ENCODE measurements around the gene ROBO2.

ROBO2 gene

GRCh38 chr3:77682162-77682561 lies 642.3 kb downstream of the ROBO2 start:
- Histone ChIP-seq H4K20me1 (ENCODE audit: insufficient read depth, low read length) (no peaks in the 10 kb centered on the region), H3F3A (ENCODE audit: insufficient read depth, low read length) (no peaks in the 10 kb centered on the region), H3K4me3 (ENCODE audit: low read depth, low read length, poor library complexity, severe bottlenecking) (no peak overlapping the region), H3K36me3 (ENCODE audit: insufficient read depth, low read length) (no peaks in the 10 kb centered on the region), H3K9me2 (ENCODE audit: low read depth, low read length) (no peaks in the 10 kb centered on the region), H3K4me1 (ENCODE audit: insufficient read depth, low read length, severe bottlenecking) (no peaks in the 10 kb centered on the region), H2AFZ (ENCODE audit: low read length) (no peak overlapping the region), H3K27me3 (ENCODE audit: insufficient read depth, low read length) (no peaks in the 10 kb centered on the region), H3K9me3 (ENCODE audit: low read length) (peaks cover 4% of the 10 kb centered on the region; the same call in 1 of the 2 replicates), H3K4me2 (ENCODE audit: low read length) (no peak overlapping the region), H3K79me2 (ENCODE audit: insufficient read depth, low read length) (no peaks in the 10 kb centered on the region), H3K27ac (ENCODE audit: low read depth, low read length, poor library complexity, severe bottlenecking) (no peak overlapping the region), H3K9ac (ENCODE audit: low read length) (no peak overlapping the region)
- no peak for TF ChIP-seq EZH2 (IDR thresholded peaks at IDR 0.05; ENCODE audit: borderline replicate concordance, low read length)
- no peak for TF ChIP-seq CTCF (IDR thresholded peaks at IDR 0.05; ENCODE audit: low read length)

GRCh38 chr3:77684115-77684514 lies 644.2 kb downstream of the ROBO2 start:
- no peaks in the 10 kb centered on the region for H3K4me1 ChIP-seq (ENCODE audit: insufficient read depth, low read length, severe bottlenecking)
- H4K20me1 ChIP-seq (ENCODE audit: insufficient read depth, low read length), result no peaks in the 10 kb centered on the region
- TF ChIP-seq CTCF (IDR thresholded peaks at IDR 0.05; ENCODE audit: low read length), result no peak
- no peak for TF ChIP-seq EZH2 (IDR thresholded peaks at IDR 0.05; ENCODE audit: borderline replicate concordance, low read length)
- peaks cover 4% of the 10 kb centered on the region; the same call in 1 of the 2 replicates for H3K9me3 ChIP-seq (ENCODE audit: low read length)
- H3K27me3 ChIP-seq (ENCODE audit: insufficient read depth, low read length), result no peaks in the 10 kb centered on the region
- no peaks in the 10 kb centered on the region for H3K79me2 ChIP-seq (ENCODE audit: insufficient read depth, low read length)
- no peak overlapping the region for H3K9ac ChIP-seq (ENCODE audit: low read length)
- H3K4me3 ChIP-seq (ENCODE audit: low read depth, low read length, poor library complexity, severe bottlenecking), result no peak overlapping the region
- no peak overlapping the region for H3K4me2 ChIP-seq (ENCODE audit: low read length)
- H2AFZ ChIP-seq (ENCODE audit: low read length), result no peak overlapping the region
- H3K36me3 ChIP-seq (ENCODE audit: insufficient read depth, low read length), result no peaks in the 10 kb centered on the region
- no peaks in the 10 kb centered on the region for H3K9me2 ChIP-seq (ENCODE audit: low read depth, low read length)
- H3K27ac ChIP-seq (ENCODE audit: low read depth, low read length, poor library complexity, severe bottlenecking), result no peak overlapping the region
- H3F3A ChIP-seq (ENCODE audit: insufficient read depth, low read length), result no peaks in the 10 kb centered on the region

- H3K4me3 ChIP-seq (ENCODE audit: low read depth, low read length, poor library complexity, severe bottlenecking), result no peak overlapping the region
- H3K79me2 ChIP-seq (ENCODE audit: insufficient read depth, low read length), result no peaks in the 10 kb centered on the region
- H3K9me3 ChIP-seq (ENCODE audit: low read length), result peaks cover 4% of the 10 kb centered on the region; the same call in 1 of the 2 replicates
- H3K9ac ChIP-seq (ENCODE audit: low read length), result no peak overlapping the region
- H3K9me2 ChIP-seq (ENCODE audit: low read depth, low read length), result no peaks in the 10 kb centered on the region
- no peak overlapping the region for H3K4me2 ChIP-seq (ENCODE audit: low read length)
- H2AFZ ChIP-seq (ENCODE audit: low read length), result no peak overlapping the region
- no peaks in the 10 kb centered on the region for H3F3A ChIP-seq (ENCODE audit: insufficient read depth, low read length)
- no peaks in the 10 kb centered on the region for H3K36me3 ChIP-seq (ENCODE audit: insufficient read depth, low read length)
- TF ChIP-seq CTCF (IDR thresholded peaks at IDR 0.05; ENCODE audit: low read length) (no peak), EZH2 (IDR thresholded peaks at IDR 0.05; ENCODE audit: borderline replicate concordance, low read length) (no peak)
- no peaks in the 10 kb centered on the region for H4K20me1 ChIP-seq (ENCODE audit: insufficient read depth, low read length)
- no peaks in the 10 kb centered on the region for H3K27me3 ChIP-seq (ENCODE audit: insufficient read depth, low read length)
- no peak overlapping the region for H3K27ac ChIP-seq (ENCODE audit: low read depth, low read length, poor library complexity, severe bottlenecking)
- no peaks in the 10 kb centered on the region for H3K4me1 ChIP-seq (ENCODE audit: insufficient read depth, low read length, severe bottlenecking)
Measured at GRCh38 chr3:77685713-77686112, 645.8 kb downstream of the ROBO2 start.
